Caki2 (cell line): ENCODE results near the gene DUSP2. TPM values are rescaled to one million over a fixed set of nuclear protein-coding genes. Genes with fewer than 3 reads are reported as not detected.
"Not testable (repeated sequence)": the region's sequence is repeated elsewhere in the genome, so short reads cannot be mapped to it uniquely, and the experiment has no call there.

Experiments used
- DNase-seq: peaks from one replicate; pipeline ENCODE4 v3.0.0-alpha.2; 2015; ENCODE audit warnings: low read depth
- in situ Hi-C: cut with HindIII; loops from 2 replicates; pipeline ENCODE4 v1.10.0; 2016; ENCODE audit warnings: low sequenced_read_pairs, low pct_unique_long_range_greater_than_20kb, mixed read lengths
- total RNA-seq: library from RNA; depleted of rRNA; stranded (reverse); fragments of >200 nt; shearing (Covaris generic); gene quantifications from 2 replicates; pipeline ENCODE4 v1.2.3, GENCODE V29; 2014; ENCODE audit warnings: low replicate concordance

DUSP2 gene
- total RNA-seq, 1 experiment from 2014 or later, result 6.1 TPM

DNA sequence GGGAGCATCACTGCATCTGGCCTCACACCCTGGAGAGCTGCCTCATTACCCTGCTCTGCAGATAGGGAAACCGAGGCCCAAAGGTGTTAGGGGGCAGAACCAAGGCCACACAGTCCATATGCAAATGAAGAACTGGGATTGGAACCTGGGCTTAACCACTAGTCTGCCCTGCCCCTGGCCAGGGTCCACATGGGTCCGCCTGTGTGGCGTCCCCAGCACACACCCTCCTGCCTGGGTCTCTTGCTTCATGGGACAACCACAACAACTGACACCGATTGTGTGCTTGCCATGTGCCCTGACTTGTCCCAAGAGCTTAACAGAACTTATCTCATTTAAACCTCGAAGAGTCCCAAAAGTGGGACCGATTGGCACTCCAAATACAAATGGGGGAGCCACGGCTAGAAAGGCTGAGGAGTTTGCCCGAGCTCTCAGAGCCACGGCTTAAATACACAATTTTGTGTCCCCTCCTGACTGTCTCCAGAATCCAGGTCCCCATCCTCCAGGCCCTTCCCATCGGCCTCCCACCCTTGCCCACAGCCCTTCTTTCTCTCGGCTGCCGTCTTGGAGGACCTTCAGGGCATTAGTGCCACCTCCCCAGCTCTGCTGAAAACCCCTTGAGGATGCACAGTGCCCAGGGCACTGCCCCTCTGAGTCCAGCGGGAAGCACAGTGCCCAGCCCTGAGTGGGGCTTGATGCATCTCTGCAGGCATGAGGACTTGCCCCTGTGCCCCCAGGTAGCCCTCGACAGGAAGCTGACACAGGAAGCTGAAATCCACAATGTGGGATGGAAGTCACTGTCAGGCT, 5.8 kb upstream of the DUSP2 start:
- no peak for DNase-seq
- in situ Hi-C loops, result no loop called here

- in situ Hi-C loops, result no loop called here
- DNase-seq, result no peak
Measured at GRCh38 chr2:96150007-96150640, 4.9 kb upstream of the DUSP2 start.

- DNase-seq, result peak; percentile 77
- in situ Hi-C loops, result no loop called here
Measured at GRCh38 chr2:96148410-96149217, 3.4 kb upstream of the DUSP2 start.

DNA sequence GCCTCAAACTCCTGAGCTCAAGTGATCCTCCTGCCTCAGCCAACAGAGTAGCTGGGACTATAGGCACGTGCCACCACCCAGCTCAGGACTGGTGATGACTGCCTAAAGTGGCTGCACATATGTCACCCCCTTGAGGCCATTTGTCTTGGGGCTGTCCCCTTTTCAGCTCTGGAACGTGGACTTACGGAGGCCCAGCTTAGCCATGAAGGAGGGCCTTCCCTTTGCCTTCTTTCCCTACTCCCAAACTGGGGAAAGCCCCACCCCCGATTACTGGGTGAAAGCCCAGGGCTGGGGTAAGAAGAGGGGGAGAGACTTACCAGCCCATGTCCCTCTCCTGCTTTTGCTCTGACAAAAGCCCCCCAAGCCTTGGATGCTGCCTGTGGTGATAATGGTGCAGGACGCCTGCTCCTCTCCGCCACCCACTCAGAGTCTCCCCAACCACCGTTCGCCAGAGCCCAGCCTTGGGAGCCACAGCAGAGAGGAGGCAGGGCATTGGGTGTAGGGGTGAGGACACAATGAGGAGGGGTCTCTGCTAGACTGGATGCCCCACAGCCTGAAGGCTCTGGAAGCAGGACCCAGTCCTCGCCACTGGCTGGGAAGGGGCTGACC, 2.5 kb upstream of the DUSP2 start:
- in situ Hi-C loops, result no loop called here
- no peak for DNase-seq

- in situ Hi-C loops, result no loop called here
- no peak for DNase-seq
Measured at GRCh38 chr2:96146881-96147592, 1.8 kb upstream of the DUSP2 start.

DNA sequence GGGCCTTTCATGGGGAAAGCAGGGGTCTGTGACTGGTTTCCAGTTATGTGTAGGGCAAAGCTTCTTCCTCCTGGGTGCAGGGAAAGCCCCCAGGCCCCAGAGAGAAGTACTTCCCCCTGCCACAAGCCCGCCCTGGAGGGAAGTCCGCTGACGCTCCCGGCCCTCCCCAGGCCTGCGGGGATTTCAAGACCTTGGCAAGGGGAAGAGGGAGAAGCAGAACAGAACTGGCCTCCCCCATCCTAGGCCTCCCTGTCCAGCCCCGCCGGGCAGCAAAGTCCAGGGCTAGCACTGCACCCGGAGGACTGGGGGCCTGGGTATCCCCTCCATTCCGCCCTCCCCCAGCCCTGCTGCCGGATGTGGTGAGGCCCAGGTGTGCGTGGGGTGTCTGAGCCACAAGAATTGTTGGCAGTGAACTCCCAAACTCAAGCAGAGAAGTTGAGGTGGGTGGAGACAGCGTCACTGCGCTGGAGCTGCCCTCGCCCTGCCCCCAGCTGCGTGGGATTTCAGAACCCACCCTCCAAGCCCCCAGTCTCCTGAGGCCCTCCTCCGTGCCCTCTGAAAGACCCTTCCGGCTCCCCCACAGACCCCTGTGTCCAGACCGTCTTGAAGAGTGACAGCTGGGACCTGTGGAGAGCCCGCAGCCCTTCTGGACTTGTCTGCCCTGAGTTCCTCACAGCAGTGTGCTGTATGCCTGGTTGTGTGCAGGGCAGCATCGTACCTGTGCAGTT, 1.1 kb upstream of the DUSP2 start:
- no peak for DNase-seq
- in situ Hi-C loops, result no loop called here

- no peak for DNase-seq
- in situ Hi-C loops, result no loop called here
Measured at GRCh38 chr2:96145848-96146152, 560 bp upstream of the DUSP2 start.

GRCh38 chr2:96144481-96145035, 682 bp downstream of the DUSP2 start:
- no peak for DNase-seq
- in situ Hi-C loops, result no loop called here

DNA sequence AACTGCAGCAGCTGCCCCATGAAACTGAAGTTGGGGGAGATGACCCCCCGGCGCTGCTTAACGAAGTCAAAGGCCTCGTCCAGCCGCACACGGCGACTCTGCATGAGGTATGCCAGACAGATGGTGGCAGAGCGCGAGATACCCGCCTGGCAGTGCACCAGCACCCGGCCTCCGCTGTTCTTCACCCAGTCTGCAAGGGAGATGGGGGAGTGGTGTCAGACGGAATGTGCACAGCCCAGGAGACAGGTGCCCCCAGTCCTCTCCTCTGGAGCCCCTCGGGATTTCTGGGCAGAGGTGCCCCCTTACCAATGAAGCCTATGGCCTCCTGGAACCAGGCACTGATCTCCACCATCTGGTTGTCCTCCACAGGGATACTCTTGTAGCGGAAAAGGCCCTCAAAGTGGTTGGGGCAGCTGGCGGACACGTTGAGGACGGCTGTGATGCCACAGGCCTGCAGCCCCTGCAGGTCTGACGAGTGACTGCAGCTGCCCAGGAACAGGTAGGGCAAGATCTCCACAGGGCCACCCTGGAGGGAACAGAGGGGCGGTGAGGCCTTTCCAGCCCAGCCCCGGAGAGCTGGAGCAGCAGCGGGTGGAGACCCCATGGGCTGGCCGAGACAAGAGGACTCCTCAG, 1.3 kb downstream of the DUSP2 start:
- in situ Hi-C loops, result no loop called here
- no peak for DNase-seq

- in situ Hi-C loops, result no loop called here
- no peak for DNase-seq
Measured at GRCh38 chr2:96143231-96143847, 1.9 kb downstream of the DUSP2 start.

DNA sequence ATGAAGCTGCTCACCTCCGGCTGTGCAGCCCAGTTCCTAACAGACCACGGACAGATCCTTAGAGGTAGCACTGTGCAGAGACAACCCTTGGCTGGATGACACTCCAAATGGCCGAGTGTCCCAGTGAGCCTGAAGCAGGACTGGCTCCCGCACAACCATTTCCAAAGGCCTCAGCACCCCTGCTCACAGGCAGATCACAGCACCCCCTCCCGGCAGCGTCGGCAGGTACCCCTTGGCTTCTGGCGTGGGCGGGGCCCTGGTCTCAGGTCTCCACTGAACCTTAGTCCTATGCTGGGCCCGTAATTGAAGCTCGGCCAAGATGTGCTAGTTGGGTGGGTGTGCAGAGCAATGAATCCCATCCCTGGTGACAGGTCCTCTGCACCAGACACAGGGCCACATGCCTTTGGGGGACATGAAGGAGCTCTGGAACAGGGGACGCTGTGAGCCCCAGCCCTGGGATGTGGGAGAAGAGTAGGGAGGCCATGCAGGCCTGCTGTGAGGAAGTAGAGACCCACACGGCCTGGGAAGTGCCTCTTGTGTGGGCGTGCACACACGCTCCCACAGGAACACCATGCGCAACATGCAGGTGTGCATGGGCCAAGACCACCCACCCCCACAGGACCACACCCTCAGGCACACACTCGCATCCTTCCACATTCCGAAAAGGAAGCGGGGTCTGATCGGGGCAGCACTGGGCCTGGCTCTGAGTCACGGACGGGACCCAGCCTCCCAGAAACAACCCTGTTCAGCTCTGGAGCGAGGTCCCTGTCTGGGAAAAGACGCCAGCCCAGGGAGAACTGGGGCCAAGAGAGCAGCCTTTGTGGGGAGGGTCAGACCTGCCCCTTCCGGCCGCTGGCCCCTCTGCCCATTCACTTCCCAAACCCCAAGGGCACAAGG, 2.8 kb downstream of the DUSP2 start:
- in situ Hi-C loops, result no loop called here
- DNase-seq, result no peak

- DNase-seq, in situ Hi-C loops: not testable (repeated sequence)
Measured at GRCh38 chr2:96141624-96141967, 3.6 kb downstream of the DUSP2 start.

- in situ Hi-C loops, result no loop called here
Measured at GRCh38 chr2:96140941-96141623, 4.2 kb downstream of the DUSP2 start.

DNA sequence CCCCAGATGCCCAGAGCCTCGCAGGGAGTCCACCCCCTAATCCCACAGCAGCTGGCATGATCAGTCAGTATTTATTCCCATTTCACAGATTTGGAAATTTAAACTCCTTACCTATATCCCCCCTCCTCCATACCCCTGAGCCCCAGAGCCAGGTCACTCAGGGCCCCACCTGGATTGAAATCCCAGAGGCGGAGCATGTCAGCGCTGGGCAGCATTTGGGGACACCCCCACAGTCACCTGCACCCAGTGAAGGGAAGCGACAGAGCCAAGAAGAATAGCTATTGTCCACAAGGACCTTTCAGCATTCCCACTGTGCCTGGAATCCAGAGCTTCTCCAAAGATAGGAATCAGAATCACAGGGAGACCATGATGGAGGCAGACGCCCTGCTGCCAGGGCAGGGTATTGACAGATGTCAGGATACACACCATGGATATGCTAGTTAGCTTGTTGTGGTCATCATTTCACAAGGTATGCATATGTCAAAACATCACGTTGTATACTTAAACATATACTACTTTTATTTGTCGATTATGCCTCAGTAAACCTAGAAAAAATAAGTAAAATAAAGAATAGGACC, 6.0 kb downstream of the DUSP2 start:
- no peak for DNase-seq
- in situ Hi-C loops, result no loop called here

More at GRCh38 chr2:96140941-96141623, 4.2 kb downstream of the DUSP2 start:
- DNase-seq, result no peak
